GM08714 (cell line): Measurements from ENCODE around the gene TGFB2.

Experiments
- H3K4me3 ChIP-seq: fragments of 200-500 bp; sonication (Bioruptor generic); 2 replicates; pipeline ENCODE4 v1.5.1; 2014; ENCODE audit warnings: mild to moderate bottlenecking, low read length, inconsistent platforms
- ZNF274 ChIP-seq: IDR thresholded peaks from 2 replicates; pipeline ENCODE4 v1.6.1; 2012; ENCODE audit warnings: mild to moderate bottlenecking, low read depth, low read length

The TGFB2 gene

DNA sequence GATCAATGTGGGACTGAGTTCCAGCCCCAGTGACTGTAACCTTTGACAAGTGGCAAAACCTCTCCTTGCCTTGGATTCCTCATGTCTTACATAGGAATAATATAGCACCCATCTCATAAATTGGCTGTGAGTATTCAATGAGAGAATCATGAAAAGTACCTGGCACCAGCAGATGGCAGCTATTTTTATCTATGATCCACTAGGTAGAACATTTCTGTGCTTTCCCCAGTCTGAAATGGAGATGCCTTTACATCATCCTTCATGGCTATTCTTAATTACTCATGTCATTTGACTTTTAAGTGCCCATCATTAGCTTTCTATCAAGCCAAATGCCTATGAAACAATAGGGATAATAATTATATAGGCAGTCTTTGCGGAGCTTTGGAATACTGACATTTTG lies 130.1 kb downstream of the TGFB2 start:
- no peak overlapping the region for H3K4me3 ChIP-seq
- TF ChIP-seq ZNF274 = no peak

DNA sequence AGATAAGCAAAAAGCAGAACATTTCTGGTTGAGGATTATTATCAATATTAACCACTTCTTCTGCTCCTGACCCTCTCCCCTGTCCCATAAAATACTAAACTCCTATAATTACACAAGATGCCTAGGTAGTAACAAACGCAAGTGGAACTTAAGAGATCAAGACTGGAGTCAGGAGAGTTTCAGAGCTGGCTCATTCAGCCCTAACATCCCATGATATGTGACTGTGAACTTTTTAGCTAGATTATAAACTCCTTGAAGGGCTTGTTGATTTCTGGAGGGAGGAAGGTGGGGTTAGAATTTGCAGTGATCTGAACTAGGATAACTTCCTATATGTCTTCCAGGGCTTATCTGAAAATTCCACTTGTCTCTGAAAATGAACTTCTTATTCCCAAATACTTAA lies 130.6 kb downstream of the TGFB2 start:
- TF ChIP-seq ZNF274 = no peak

GRCh38 chr1:218476385-218476784 lies 131.2 kb downstream of the TGFB2 start:
- no peak for TF ChIP-seq ZNF274
- H3K4me3 ChIP-seq = no peak overlapping the region

More for the DNA sequence above, 130.6 kb downstream of the TGFB2 start:
- no peak overlapping the region for H3K4me3 ChIP-seq

GRCh38 chr1:218478336-218478735 lies 133.2 kb downstream of the TGFB2 start:
- H3K4me3 ChIP-seq = no peak overlapping the region
- no peak for TF ChIP-seq ZNF274

- H3K4me3 ChIP-seq = no peak overlapping the region
- TF ChIP-seq ZNF274 = no peak
These were observed 134.4 kb downstream of the TGFB2 start for GRCh38 chr1:218479436-218480115.

DNA sequence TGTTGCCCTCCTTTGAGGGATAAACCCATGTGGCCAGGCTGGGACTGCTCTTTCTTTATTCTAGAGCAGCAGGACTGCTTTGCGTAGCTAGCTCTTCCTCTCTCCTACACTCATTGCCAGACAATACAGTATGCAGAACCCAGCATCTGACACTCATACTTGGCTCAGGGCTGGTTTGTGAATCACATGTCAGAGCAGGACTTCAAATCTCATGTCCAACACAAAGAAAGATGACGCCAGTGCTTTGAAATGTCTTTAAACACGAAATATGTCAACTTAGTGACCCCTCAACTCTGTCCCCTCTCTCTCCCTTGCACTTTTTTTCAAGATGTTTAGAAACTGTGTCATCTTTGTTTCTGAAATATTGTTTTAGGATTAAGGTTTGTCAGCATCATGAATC lies 135.0 kb downstream of the TGFB2 start:
- no peak overlapping the region for H3K4me3 ChIP-seq
- no peak for TF ChIP-seq ZNF274

- no peak for TF ChIP-seq ZNF274
- H3K4me3 ChIP-seq = no peak overlapping the region
These were observed 135.5 kb downstream of the TGFB2 start for GRCh38 chr1:218480588-218481099.

DNA sequence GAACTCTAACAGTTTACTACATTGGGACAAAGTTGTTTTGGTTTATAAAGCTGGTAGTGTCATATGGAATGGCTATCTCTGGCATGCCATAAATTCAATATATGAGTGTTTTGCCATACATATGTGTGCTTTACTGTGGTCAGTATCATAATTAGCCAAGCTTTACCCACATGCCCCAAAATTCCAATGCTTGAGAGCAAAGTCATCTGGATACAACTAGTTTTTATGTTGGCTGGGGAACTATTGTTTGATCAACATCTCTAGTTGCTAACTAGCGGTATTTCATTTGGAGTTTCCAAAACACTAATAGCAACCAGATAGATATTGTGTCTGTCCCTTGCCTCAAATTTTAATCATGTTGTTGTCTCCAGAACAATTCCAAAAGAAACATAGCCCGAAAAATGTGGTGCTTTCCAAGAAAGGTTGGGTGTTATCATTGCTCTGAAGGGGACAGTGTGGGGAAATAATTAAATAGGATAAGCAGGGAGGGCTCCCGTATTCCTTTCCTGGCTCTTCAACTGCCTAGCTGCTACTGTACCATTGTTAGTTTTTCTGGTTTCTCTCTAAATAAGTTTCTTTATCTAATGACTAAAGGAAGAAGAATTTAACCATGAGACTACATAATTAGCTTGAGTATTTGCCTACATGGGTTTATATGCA lies 136.1 kb downstream of the TGFB2 start:
- no peak for TF ChIP-seq ZNF274
- no peak overlapping the region for H3K4me3 ChIP-seq

GRCh38 chr1:218482683-218483082 lies 137.5 kb downstream of the TGFB2 start:
- TF ChIP-seq ZNF274 = no peak
- H3K4me3 ChIP-seq = no peak overlapping the region

DNA sequence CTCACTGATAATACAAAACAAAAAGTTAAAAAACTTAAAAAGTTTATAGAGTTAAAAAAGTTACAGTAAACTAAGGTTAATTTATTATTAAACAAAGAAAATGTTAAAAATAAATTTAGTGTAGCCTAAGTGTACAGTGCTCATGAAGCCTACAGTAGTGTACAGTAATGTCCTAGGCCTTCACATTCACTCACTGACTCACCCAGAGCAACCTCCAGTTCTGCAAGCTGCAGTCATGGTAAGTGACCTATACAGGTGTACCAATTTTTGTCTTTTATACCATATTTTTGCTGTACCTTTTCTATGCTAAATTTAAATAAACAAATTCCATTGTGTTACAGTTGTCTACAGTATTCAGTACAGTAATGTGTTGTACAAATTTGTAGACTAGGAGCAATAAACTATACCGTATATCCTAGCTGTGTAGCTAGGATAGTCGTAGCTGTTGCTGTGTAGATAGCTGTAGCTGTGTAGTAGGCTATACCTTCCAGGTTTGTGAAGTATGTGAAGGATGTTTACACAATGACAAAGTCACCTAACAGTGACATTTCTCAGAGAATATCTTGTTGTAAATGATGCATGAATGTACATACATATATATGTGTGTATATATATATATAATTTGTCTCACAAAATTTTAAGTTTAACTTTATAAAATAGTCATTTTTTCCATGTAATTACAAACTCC lies 140.2 kb downstream of the TGFB2 start:
- no peak for TF ChIP-seq ZNF274
- no peak overlapping the region for H3K4me3 ChIP-seq

- no peak for TF ChIP-seq ZNF274
- no peak overlapping the region for H3K4me3 ChIP-seq
These were observed 143.4 kb downstream of the TGFB2 start for GRCh38 chr1:218488531-218488930.

- H3K4me3 ChIP-seq = no peak overlapping the region
- no peak for TF ChIP-seq ZNF274
These were observed 143.8 kb downstream of the TGFB2 start for GRCh38 chr1:218488986-218489385.

GRCh38 chr1:218490406-218490922 lies 145.3 kb downstream of the TGFB2 start:
- TF ChIP-seq ZNF274 = no peak
- no peak overlapping the region for H3K4me3 ChIP-seq

DNA sequence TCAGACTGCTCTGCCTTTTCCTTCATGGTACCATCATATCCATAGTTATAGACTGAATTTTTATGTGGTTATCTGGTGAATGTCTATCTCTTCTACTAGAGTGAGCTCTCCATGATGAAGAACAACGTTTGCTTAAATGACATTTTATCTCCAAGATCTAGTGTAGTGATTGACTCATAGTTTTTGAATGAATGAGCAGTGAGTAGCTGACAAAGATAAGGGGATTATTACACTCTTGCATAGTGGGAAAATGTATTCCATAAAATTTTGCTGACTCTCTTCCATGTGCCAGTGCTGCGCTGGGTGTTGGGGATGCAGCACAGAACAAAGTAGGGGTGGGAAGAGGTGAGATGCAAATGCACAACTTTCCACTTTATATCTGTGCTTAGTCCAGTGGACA lies 147.7 kb downstream of the TGFB2 start:
- no peak overlapping the region for H3K4me3 ChIP-seq
- no peak for TF ChIP-seq ZNF274

GRCh38 chr1:218493986-218494385 lies 148.8 kb downstream of the TGFB2 start:
- H3K4me3 ChIP-seq = no peak overlapping the region
- TF ChIP-seq ZNF274 = no peak
